SK-N-SH (cell line): Measurements from ENCODE around the gene RILPL1. TPM values are rescaled to one million over a fixed set of nuclear protein-coding genes. Genes with fewer than 3 reads are reported as not detected.

Experiments used
- CTCF ChIA-PET: fragments of 300-600, 350-600 bp; formaldehyde crosslinking; extraction: SDS; loops from one replicate; lab custom pipeline; 2021; lab: Yijun Ruan, JAX
- POLR2A ChIA-PET: fragments of 350-600 bp; sonication (Branson Sonifier 250); formaldehyde crosslinking; extraction: SDS; loops from one replicate; lab custom pipeline; 2020; ENCODE audit warnings: antibody characterized with exemption, inconsistent platforms; lab: Yijun Ruan, JAX
- DNase-seq: peaks from one replicate; pipeline ENCODE4 v3.0.0; 2012
- H2AFZ ChIP-seq: fragments of 200-600 bp; sonication (generic); 2 replicates; pipeline ENCODE4 v1.8.1; 2016; ENCODE audit warnings: antibody characterized with exemption, mild to moderate bottlenecking, low read depth
- H3F3A ChIP-seq: fragments of 200-600 bp; sonication (generic); replicated peaks from 2 replicates; pipeline ENCODE3; 2016; ENCODE audit warnings: antibody characterized with exemption, mild to moderate bottlenecking; ENCODE audit not compliant: insufficient read depth
- H3K27ac ChIP-seq, 2 experiments: fragments of 200-500 bp in 1 of 2; fragments of 200-600 bp in 1 of 2; sonication (Bioruptor generic) in 1 of 2; sonication (generic), shearing (Covaris generic) in 1 of 2; 2 replicates each; pipeline versions ENCODE4 v1.5.1 to v1.6.1; 2014 to 2016; ENCODE audit warnings: low read depth in 2 of 2, inconsistent platforms in 1 of 2, low read length in 1 of 2, mild to moderate bottlenecking in 1 of 2, mixed read lengths in 1 of 2
- H3K27me3 ChIP-seq: fragments of 200-600 bp; sonication (generic), shearing (Covaris generic); 2 replicates; pipeline ENCODE4 v1.6.1; 2016; ENCODE audit warnings: mixed run types; ENCODE audit not compliant: insufficient read depth
- H3K36me3 ChIP-seq, 2 experiments: fragments of 200-500 bp in 1 of 2; fragments of 200-600 bp in 1 of 2; sonication (Bioruptor generic) in 1 of 2; sonication (generic) in 1 of 2; replicated peaks in 1 of 2; 2 replicates each; pipeline versions ENCODE3 to v1.5.1; 2014 to 2016; ENCODE audit warnings: low read length in 1 of 2, mild to moderate bottlenecking in 1 of 2; ENCODE audit not compliant: insufficient read depth in 2 of 2, control insufficient read depth in 1 of 2
- H3K4me1 ChIP-seq, 2 experiments: fragments of 200-500 bp in 1 of 2; fragments of 200-600 bp in 1 of 2; sonication (Bioruptor generic) in 1 of 2; sonication (generic), shearing (Covaris generic) in 1 of 2; 2 replicates each; pipeline versions ENCODE4 v1.5.1 to v1.6.1; 2014 to 2016; ENCODE audit warnings: low read depth in 1 of 2, low read length in 1 of 2, mixed run types in 1 of 2; ENCODE audit not compliant: insufficient read depth in 2 of 2, control insufficient read depth in 1 of 2
- H3K4me2 ChIP-seq: fragments of 200-600 bp; sonication (generic), shearing (Covaris generic); 2 replicates; pipeline ENCODE4 v1.6.1; 2017; ENCODE audit warnings: mixed run types
- H3K4me3 ChIP-seq, 2 experiments: fragments of 200-500 bp in 1 of 2; fragments of 200-600 bp in 1 of 2; sonication (Bioruptor generic) in 1 of 2; sonication (generic), shearing (Covaris generic) in 1 of 2; 2 replicates each; pipeline versions ENCODE4 v1.5.1 to v1.8.1; 2014 to 2016; ENCODE audit warnings: low read depth in 2 of 2, inconsistent platforms in 1 of 2, low read length in 1 of 2, mild to moderate bottlenecking in 1 of 2, mixed read lengths in 1 of 2, moderate library complexity in 1 of 2
- H3K79me2 ChIP-seq: fragments of 200-600 bp; sonication (generic); 2 replicates; pipeline ENCODE4 v1.8.1; 2017; ENCODE audit warnings: mild to moderate bottlenecking; ENCODE audit not compliant: insufficient read depth
- H3K9ac ChIP-seq: fragments of 200-600 bp; sonication (generic); 2 replicates; pipeline ENCODE4 v1.6.1; 2017; ENCODE audit warnings: mixed run types
- H3K9me2 ChIP-seq: fragments of 200-600 bp; sonication (generic); 2 replicates; pipeline ENCODE4 v1.6.1; 2017; ENCODE audit warnings: mixed run types
- H3K9me3 ChIP-seq: fragments of 200-600 bp; sonication (generic); 2 replicates; pipeline ENCODE4 v1.6.1; 2017; ENCODE audit warnings: mixed run types, mild to moderate bottlenecking, moderate library complexity
- H4K20me1 ChIP-seq: fragments of 200-600 bp; sonication (generic); 2 replicates; pipeline ENCODE4 v1.6.1; 2017; ENCODE audit warnings: mild to moderate bottlenecking, mixed run types; ENCODE audit not compliant: insufficient read depth
- EZH2phosphoT487 ChIP-seq: fragments of 200-600 bp; sonication (generic); IDR thresholded peaks from 2 replicates; pipeline ENCODE4 v1.6.1; 2017; ENCODE audit warnings: low read depth, mixed run types, mild to moderate bottlenecking, antibody characterized with exemption, moderate library complexity, borderline replicate concordance
- FOXM1 ChIP-seq: IDR thresholded peaks from 2 replicates; pipeline ENCODE4 v1.4.0; 2012; ENCODE audit warnings: low read depth, mild to moderate bottlenecking
- IRF3 ChIP-seq: fragments of 150-350 bp; IDR thresholded peaks from 2 replicates; pipeline ENCODE4 v1.6.1; 2016; ENCODE audit warnings: mild to moderate bottlenecking, low read depth, low read length
- JUND ChIP-seq: IDR thresholded peaks from 2 replicates; pipeline ENCODE4 v1.4.0; 2012
- MXI1 ChIP-seq: IDR thresholded peaks from 2 replicates; pipeline ENCODE4 v1.6.1; 2012; ENCODE audit warnings: mild to moderate bottlenecking, low read depth, low read length, improper control_type of control experiment
- NFIC ChIP-seq: IDR thresholded peaks from 2 replicates; pipeline ENCODE4 v1.4.0; 2012; ENCODE audit warnings: borderline replicate concordance
- RCOR1 ChIP-seq: fragments of 150-350 bp; IDR thresholded peaks from 2 replicates; pipeline ENCODE4 v1.6.1; 2017; ENCODE audit warnings: antibody characterized with exemption, low read length
- REST ChIP-seq: IDR thresholded peaks from 2 replicates; pipeline ENCODE4 v1.6.1; 2012; ENCODE audit warnings: mild to moderate bottlenecking, low read depth, low read length, moderate library complexity
- RFX5 ChIP-seq: IDR thresholded peaks from 2 replicates; pipeline ENCODE4 v1.6.1; 2012; ENCODE audit warnings: mild to moderate bottlenecking, improper control_type of control experiment, low read length
- RXRA ChIP-seq: IDR thresholded peaks from 2 replicates; pipeline ENCODE4 v1.4.0; 2012; ENCODE audit warnings: low read depth, mild to moderate bottlenecking, borderline replicate concordance
- SMC3 ChIP-seq: IDR thresholded peaks from 2 replicates; pipeline ENCODE4 v1.6.1; 2012; ENCODE audit warnings: low read depth, low read length, improper control_type of control experiment
- TEAD4 ChIP-seq: IDR thresholded peaks from 2 replicates; pipeline ENCODE4 v1.4.0; 2012; ENCODE audit warnings: mild to moderate bottlenecking, borderline replicate concordance; ENCODE audit not compliant: insufficient read depth
- WGBS: methylation state at CpG from one replicate; pipeline ENCODE4 v1.1.6; 2017; ENCODE audit warnings: low lambda C conversion rate; 5-methylcytosine and 5-hydroxymethylcytosine counted together
- polyA plus RNA-seq, 3 experiments: library from polyadenylated mRNA; depleted of rRNA; stranded (reverse); fragments of >200 nt; gene quantifications; 2 replicates each; pipeline ENCODE4 v1.2.3, GENCODE V29; 2012
- TF ChIP-seq, protein P1 (sequence below): IDR thresholded peaks from 2 replicates; pipeline ENCODE4; 2012

Gene RILPL1
- polyA plus RNA-seq, 1 of the 3 experiments (the other 2 are of a cell fraction): 32.6 TPM

DNA sequence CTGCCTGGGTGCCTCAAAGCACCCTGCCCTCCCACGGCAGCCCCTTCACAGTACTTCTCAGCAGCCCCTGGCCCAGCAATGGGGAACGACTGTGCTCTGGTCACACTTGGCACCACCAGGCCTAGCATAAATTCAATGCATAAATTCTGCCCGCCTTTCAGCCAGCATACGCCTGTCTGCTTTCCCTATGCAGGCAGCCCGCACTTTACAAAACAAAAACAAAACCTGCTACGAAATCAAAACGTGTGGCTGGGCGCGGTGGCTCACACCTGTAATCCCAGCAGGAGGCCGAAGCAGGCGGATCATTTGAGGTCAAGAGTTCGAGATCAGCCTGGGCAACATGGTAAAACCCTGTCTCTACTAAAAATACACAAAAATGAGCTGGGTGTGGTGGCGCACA is 42.0 kb downstream of the RILPL1 start:
- POLR2A ChIA-PET: no interaction called here
- 97% methylated on average over 13 of the region's 13 CpGs for WGBS
- CTCF ChIA-PET: no interaction called here
- Histone ChIP-seq H3K9me3 (no peaks in the 10 kb centered on the region), H3K4me1 (no peaks in the 10 kb centered on the region), H3K79me2 (no peaks in the 10 kb centered on the region)
- TF ChIP-seq RXRA (no peak), RFX5 (no peak), TEAD4 (no peak), RCOR1 (no peak), SMC3 (no peak)
- TF ChIP-seq, protein P1, sequence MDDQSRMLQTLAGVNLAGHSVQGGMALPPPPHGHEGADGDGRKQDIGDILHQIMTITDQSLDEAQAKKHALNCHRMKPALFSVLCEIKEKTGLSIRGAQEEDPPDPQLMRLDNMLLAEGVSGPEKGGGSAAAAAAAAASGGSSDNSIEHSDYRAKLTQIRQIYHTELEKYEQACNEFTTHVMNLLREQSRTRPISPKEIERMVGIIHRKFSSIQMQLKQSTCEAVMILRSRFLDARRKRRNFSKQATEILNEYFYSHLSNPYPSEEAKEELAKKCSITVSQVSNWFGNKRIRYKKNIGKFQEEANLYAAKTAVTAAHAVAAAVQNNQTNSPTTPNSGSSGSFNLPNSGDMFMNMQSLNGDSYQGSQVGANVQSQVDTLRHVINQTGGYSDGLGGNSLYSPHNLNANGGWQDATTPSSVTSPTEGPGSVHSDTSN: no peak
- TF ChIP-seq, all 33 proteins: peak for 0
- Histone ChIP-seq H3K27ac (no peak overlapping the region), H3K9ac (no peak overlapping the region), H3K27me3 (no peaks in the 10 kb centered on the region), H3K4me3 (no peak overlapping the region), H3K9me2 (no peaks in the 10 kb centered on the region), H3F3A (no peaks in the 10 kb centered on the region), H4K20me1 (no peaks in the 10 kb centered on the region), H2AFZ (no peak overlapping the region), H3K4me2 (no peak overlapping the region), H3K36me3 (peaks cover 2 to 4% of the 10 kb centered on the region in 2 experiments)
- DNase-seq: no peak

- Histone ChIP-seq H3F3A (no peaks in the 10 kb centered on the region), H3K9me2 (no peaks in the 10 kb centered on the region), H2AFZ (no peak overlapping the region), H3K4me1 (no peaks in the 10 kb centered on the region), H3K9me3 (no peaks in the 10 kb centered on the region), H4K20me1 (no peaks in the 10 kb centered on the region), H3K4me2 (no peak overlapping the region), H3K27me3 (no peaks in the 10 kb centered on the region), H3K4me3 (no peak overlapping the region), H3K36me3 (peaks cover 0 to 4% of the 10 kb centered on the region in 2 experiments), H3K27ac (no peak overlapping the region), H3K9ac (no peak overlapping the region), H3K79me2 (no peaks in the 10 kb centered on the region)
- TF ChIP-seq IRF3: no peak
- TF ChIP-seq JUND: no peak
- no peak for TF ChIP-seq NFIC
- TF ChIP-seq FOXM1: no peak
- no peak for TF ChIP-seq EZH2phosphoT487
- no peak for TF ChIP-seq REST
- TF ChIP-seq MXI1: no peak
- no CpG with 5 or more reads among the region's 11 CpGs for WGBS
- ChIA-PET CTCF (no interaction called here), POLR2A (interaction anchor here (0.7 kb wide), 1 partner anchor 797 kb away, joined by 4 read pairs; no protein-coding TSS in a partner anchor)
- DNase-seq: no peak
These were observed 42.5 kb downstream of the RILPL1 start for GRCh38 chr12:123491056-123491455.
